Upper lobe of left lung (tissue), 6 donors: ENCODE measurements around the gene OR4K2. TPM values are rescaled to one million over a fixed set of nuclear protein-coding genes. Genes with fewer than 3 reads are reported as not detected.
A peak's percentile ranks its signal among the peaks of the same experiment; 100 is the strongest.

Experiments
- ATAC-seq, 2 donors: fragments of 200-7000 bp; cut with Tn5 transposase; one replicate each; pipeline ENCODE4 v1.9.1; 2022; ENCODE audit warnings: mild to moderate bottlenecking in 2 of 2, moderate library complexity in 2 of 2; ENCODE audit not compliant: low FRiP score in 2 of 2
- DNase-seq, 2 donors: peaks; one replicate each; pipeline ENCODE4 v3.0.0-alpha.2; 2019 to 2020
- H3K27ac ChIP-seq, 4 donors: fragments of 200-600 bp; sonication (generic); one replicate each; pipeline ENCODE4 v1.5.1; 2016 to 2019
- H3K27me3 ChIP-seq, 4 donors: fragments of 200-600 bp; sonication (generic); one replicate each; pipeline ENCODE4 v1.5.1; 2017 to 2019
- H3K36me3 ChIP-seq, 4 donors: fragments of 200-600 bp; sonication (generic); one replicate each; pipeline ENCODE4 v1.5.1; 2016 to 2019
- H3K4me1 ChIP-seq, 4 donors: fragments of 200-600 bp; sonication (generic); one replicate each; pipeline ENCODE4 v1.5.1; 2018 to 2019
- H3K4me3 ChIP-seq, 4 donors: fragments of 200-600 bp; sonication (generic); one replicate each; pipeline ENCODE4 v1.5.1; 2017 to 2019; ENCODE audit warnings: mild to moderate bottlenecking in 2 of 4, moderate library complexity in 1 of 4
- H3K9me3 ChIP-seq, 4 donors: fragments of 200-600 bp; sonication (generic); one replicate each; pipeline ENCODE4 v1.5.1; 2018 to 2019
- EP300 ChIP-seq, 4 donors: sonication (generic); formaldehyde crosslinking; IDR thresholded peaks; one replicate each; pipeline ENCODE4 v1.5.1; 2017; ENCODE audit warnings: antibody characterized with exemption in 4 of 4, control low read depth in 2 of 4
- POLR2A ChIP-seq, 4 donors: fragments of 450-650 bp; IDR thresholded peaks; one replicate each; pipeline ENCODE4 v1.5.1; 2016 to 2017; ENCODE audit warnings: antibody characterized with exemption in 4 of 4, mild to moderate bottlenecking in 2 of 4
- POLR2AphosphoS5 ChIP-seq, 2 donors: sonication (generic); formaldehyde crosslinking; IDR thresholded peaks; one replicate each; pipeline ENCODE4 v1.5.1; 2017; ENCODE audit warnings: antibody characterized with exemption in 2 of 2
- WGBS, 2 donors: methylation state at CpG; one replicate each; pipeline ENCODE4 v1.1.5; 2017 to 2018; 5-methylcytosine and 5-hydroxymethylcytosine counted together
- total RNA-seq, 6 donors: library from RNA; depleted of rRNA in 4 of 6; stranded (reverse); fragments of >200 nt in 4 of 6; gene quantifications; one replicate each; pipeline versions ENCODE4 v1.1.0 to v1.2.1, GENCODE V29; 2016 to 2021
- TF ChIP-seq, protein P1 (sequence below), 6 experiments: fragments of 450-650 bp in 4 of 6; fragments of 200-600 bp in 2 of 6; sonication (generic) in 2 of 6; IDR thresholded peaks; one replicate each; pipeline ENCODE4 v1.5.1; 2016 to 2019; ENCODE audit warnings: antibody characterized with exemption in 6 of 6
- donor health status: DM: no; HTN: no; CAD: no; lungs with moderate emphysema.
- donor health status: DM: no; HTN: yes; CAD: no; lungs with severe emphysema.

Gene OR4K2
- total RNA-seq, 6 donors from 2014 or later, result not detected

- H3K4me3 ChIP-seq, result no peak overlapping the region
- no peaks in the 10 kb centered on the region for H3K9me3 ChIP-seq
- H3K36me3 ChIP-seq, result no peaks in the 10 kb centered on the region
- peak; percentile 9 to 39 for ATAC-seq
- H3K27me3 ChIP-seq, result no peaks in the 10 kb centered on the region
- 25 to 36% methylated on average over 6 of the region's 6 CpGs for WGBS, 2 donors
- no peaks in the 10 kb centered on the region for H3K4me1 ChIP-seq
- no peak for DNase-seq
- no peak overlapping the region for H3K27ac ChIP-seq
- TF ChIP-seq POLR2A (IDR thresholded peaks at IDR 0.05) (no peak), EP300 (IDR thresholded peaks at IDR 0.05) (no peak), POLR2AphosphoS5 (IDR thresholded peaks at IDR 0.05) (no peak)
- TF ChIP-seq, protein P1, sequence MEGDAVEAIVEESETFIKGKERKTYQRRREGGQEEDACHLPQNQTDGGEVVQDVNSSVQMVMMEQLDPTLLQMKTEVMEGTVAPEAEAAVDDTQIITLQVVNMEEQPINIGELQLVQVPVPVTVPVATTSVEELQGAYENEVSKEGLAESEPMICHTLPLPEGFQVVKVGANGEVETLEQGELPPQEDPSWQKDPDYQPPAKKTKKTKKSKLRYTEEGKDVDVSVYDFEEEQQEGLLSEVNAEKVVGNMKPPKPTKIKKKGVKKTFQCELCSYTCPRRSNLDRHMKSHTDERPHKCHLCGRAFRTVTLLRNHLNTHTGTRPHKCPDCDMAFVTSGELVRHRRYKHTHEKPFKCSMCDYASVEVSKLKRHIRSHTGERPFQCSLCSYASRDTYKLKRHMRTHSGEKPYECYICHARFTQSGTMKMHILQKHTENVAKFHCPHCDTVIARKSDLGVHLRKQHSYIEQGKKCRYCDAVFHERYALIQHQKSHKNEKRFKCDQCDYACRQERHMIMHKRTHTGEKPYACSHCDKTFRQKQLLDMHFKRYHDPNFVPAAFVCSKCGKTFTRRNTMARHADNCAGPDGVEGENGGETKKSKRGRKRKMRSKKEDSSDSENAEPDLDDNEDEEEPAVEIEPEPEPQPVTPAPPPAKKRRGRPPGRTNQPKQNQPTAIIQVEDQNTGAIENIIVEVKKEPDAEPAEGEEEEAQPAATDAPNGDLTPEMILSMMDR (IDR thresholded peaks at IDR 0.05), result no peak
Observed at GRCh38 chr14:19873178-19873577, 1.8 kb upstream of the OR4K2 start.

DNA sequence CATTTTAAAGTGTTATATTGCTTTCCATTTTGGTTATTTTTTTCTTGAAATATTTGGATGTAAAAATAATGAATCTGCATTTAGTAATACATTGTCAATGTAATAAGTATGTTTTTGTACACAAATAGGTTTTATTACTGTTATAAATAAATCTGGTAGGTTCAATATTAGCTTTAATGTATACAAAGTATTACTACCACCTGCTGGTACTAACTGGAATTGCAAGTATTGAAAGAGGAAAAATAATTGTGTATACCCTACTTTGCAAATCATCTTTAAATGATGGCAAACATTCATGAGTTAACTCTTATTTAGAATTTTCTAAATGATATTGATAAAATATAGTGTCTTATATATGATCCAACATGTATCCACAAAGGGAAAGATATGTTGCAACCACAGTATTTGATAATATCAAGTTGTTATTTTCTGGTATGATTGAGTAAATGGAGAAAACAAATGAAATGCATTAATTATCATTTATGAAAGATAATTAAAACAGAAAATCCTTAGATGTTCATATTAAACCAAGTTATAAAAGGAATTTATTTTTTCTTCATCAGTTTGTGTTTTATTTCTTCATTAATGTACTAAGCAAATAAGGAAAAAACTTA, 3.2 kb downstream of the OR4K2 start:
- no peak for ATAC-seq

GRCh38 chr14:19895282-19895681, 20.3 kb downstream of the OR4K2 start:
- Histone ChIP-seq H3K27ac (no peak overlapping the region), H3K27me3 (no peaks in the 10 kb centered on the region), H3K36me3 (no peaks in the 10 kb centered on the region), H3K9me3 (peaks cover 0 to 61% (median 25%) of the 10 kb centered on the region in 4 donors), H3K4me1 (no peaks in the 10 kb centered on the region), H3K4me3 (no peak overlapping the region)
- no peak for DNase-seq
- 58 to 73% methylated on average over 2 of the region's 2 CpGs for WGBS, 2 donors
- ATAC-seq, result peak; percentile 34 to 35
- TF ChIP-seq POLR2A (IDR thresholded peaks at IDR 0.05) (no peak), POLR2AphosphoS5 (IDR thresholded peaks at IDR 0.05) (no peak), EP300 (IDR thresholded peaks at IDR 0.05) (no peak)
- TF ChIP-seq, protein P1 (IDR thresholded peaks at IDR 0.05), result no peak

More for the DNA sequence above, 3.2 kb downstream of the OR4K2 start:
- no peak for DNase-seq
- no peak for TF ChIP-seq POLR2A (IDR thresholded peaks at IDR 0.05)
- TF ChIP-seq, protein P1 (IDR thresholded peaks at IDR 0.05), result peak in 4 of 6 experiments; percentile 22 to 60 (median 31)
- Histone ChIP-seq H3K27me3 (no peaks in the 10 kb centered on the region), H3K36me3 (no peaks in the 10 kb centered on the region), H3K4me1 (no peaks in the 10 kb centered on the region), H3K4me3 (no peak overlapping the region), H3K27ac (no peak overlapping the region), H3K9me3 (no peaks in the 10 kb centered on the region)

GRCh38 chr14:19900999-19901398, 26.1 kb downstream of the OR4K2 start:
- ATAC-seq, result peak; percentile 4 to 8
- Histone ChIP-seq H3K27ac (no peak overlapping the region), H3K36me3 (no peaks in the 10 kb centered on the region), H3K27me3 (no peaks in the 10 kb centered on the region), H3K4me3 (no peak overlapping the region), H3K4me1 (no peaks in the 10 kb centered on the region), H3K9me3 (peaks cover 0 to 15% (median 5%) of the 10 kb centered on the region in 4 donors)
- TF ChIP-seq POLR2A (IDR thresholded peaks at IDR 0.05), result no peak
- TF ChIP-seq, protein P1 (IDR thresholded peaks at IDR 0.05), result no peak
- no peak for TF ChIP-seq POLR2AphosphoS5 (IDR thresholded peaks at IDR 0.05)
- no peak for TF ChIP-seq EP300 (IDR thresholded peaks at IDR 0.05)
- no peak for DNase-seq
- 48 to 63% methylated on average over 3 of the region's 3 CpGs for WGBS, 2 donors

GRCh38 chr14:19902409-19902808, 27.5 kb downstream of the OR4K2 start:
- no peaks in the 10 kb centered on the region for H3K36me3 ChIP-seq
- WGBS, 2 donors, result 66 to 72% methylated on average over 4 of the region's 4 CpGs
- H3K4me1 ChIP-seq, result no peaks in the 10 kb centered on the region

More at GRCh38 chr14:19902409-19902808, 27.5 kb downstream of the OR4K2 start:
- TF ChIP-seq POLR2A (IDR thresholded peaks at IDR 0.05) (no peak), POLR2AphosphoS5 (IDR thresholded peaks at IDR 0.05) (no peak), EP300 (IDR thresholded peaks at IDR 0.05) (no peak)
- TF ChIP-seq, protein P1 (IDR thresholded peaks at IDR 0.05), result no peak
- H3K9me3 ChIP-seq, result peaks cover 0 to under 1% (median 0%) of the 10 kb centered on the region in 4 donors
- ATAC-seq (peak in 1 of 2 donors; percentile 1), DNase-seq (no peak)
- no peaks in the 10 kb centered on the region for H3K27me3 ChIP-seq
- H3K4me3 ChIP-seq, result no peak overlapping the region
- H3K27ac ChIP-seq, result no peak overlapping the region
